Caco-2 (cell line): ENCODE data around the gene ALDOA. TPM values are rescaled to one million over a fixed set of nuclear protein-coding genes. Genes with fewer than 3 reads are reported as not detected.

Experiments used
- Bru-seq: library from RNA; stranded (reverse); fragments of 400-500 nt; gene quantifications from one replicate; lab custom pipeline; 2021; lab: Mats Ljungman, UMichigan
- BruChase-seq, 2 experiments: library from RNA; stranded (reverse); fragments of 400-500 nt; gene quantifications; one replicate each; lab custom pipeline; 2021; lab: Mats Ljungman, UMichigan
- BruUV-seq: library from RNA; stranded (reverse); fragments of 400-500 nt; replicated peaks from 2 replicates; lab custom pipeline; 2021; lab: Mats Ljungman, UMichigan
- CTCF ChIA-PET: fragments of 300-600 bp; sonication (Branson Sonifier 250); formaldehyde crosslinking; loops from one replicate; lab custom pipeline; 2022; ENCODE audit warnings: antibody characterized with exemption; lab: Charles Lee
- POLR2A ChIA-PET: fragments of 300-600 bp; sonication (Branson Sonifier 250); formaldehyde crosslinking; loops from one replicate; lab custom pipeline; 2022; ENCODE audit warnings: antibody characterized with exemption; lab: Charles Lee
- DNase-seq, 2 experiments: peaks; one replicate each; pipeline versions ENCODE4 v3.0.0 to v3.0.0-alpha.2; 2020 to 2022
- H3K27me3 ChIP-seq: replicated peaks from 2 replicates; pipeline ENCODE4 v1.6.0; 2011; ENCODE audit warnings: low read length; ENCODE audit not compliant: control insufficient read depth, insufficient read depth
- H3K36me3 ChIP-seq: 2 replicates; pipeline ENCODE4 v1.5.1; 2011; ENCODE audit warnings: low read length; ENCODE audit not compliant: control insufficient read depth, insufficient read depth
- H3K4me1 ChIP-seq: fragments of 250-450 bp; sonication (Bioruptor Pico); 2 replicates; pipeline ENCODE4 v1.5.1; 2020; ENCODE audit warnings: mild to moderate bottlenecking
- H3K4me3 ChIP-seq: 2 replicates; pipeline ENCODE4 v1.5.1; 2011; ENCODE audit warnings: low read depth, mild to moderate bottlenecking, control low read depth, low read length
- H3K9me3 ChIP-seq: fragments of 250-450 bp; sonication (Bioruptor Pico); 2 replicates; pipeline ENCODE4 v1.5.1; 2020; ENCODE audit warnings: mild to moderate bottlenecking, moderate library complexity
- H3K27ac Mint-ChIP-seq: one replicate; pipeline ENCODE4 v1.8.0; 2022; ENCODE audit warnings: mixed read lengths; ENCODE audit not compliant: unreplicated experiment
- H3K27me3 Mint-ChIP-seq: one replicate; pipeline ENCODE4 v1.8.0; 2022; ENCODE audit warnings: mixed read lengths; ENCODE audit not compliant: insufficient read depth, unreplicated experiment
- H3K36me3 Mint-ChIP-seq: one replicate; pipeline ENCODE4 v1.8.0; 2022; ENCODE audit warnings: mild to moderate bottlenecking, mixed read lengths; ENCODE audit not compliant: insufficient read depth, unreplicated experiment
- H3K4me1 Mint-ChIP-seq: one replicate; pipeline ENCODE4 v1.8.0; 2022; ENCODE audit warnings: low read depth, mixed read lengths; ENCODE audit not compliant: unreplicated experiment
- H3K4me3 Mint-ChIP-seq: one replicate; pipeline ENCODE4 v1.8.0; 2022; ENCODE audit warnings: mild to moderate bottlenecking, moderate library complexity, mixed read lengths; ENCODE audit not compliant: unreplicated experiment
- H3K9me3 Mint-ChIP-seq: one replicate; pipeline ENCODE4 v1.8.0; 2022; ENCODE audit warnings: mixed read lengths; ENCODE audit not compliant: unreplicated experiment
- CTCF ChIP-seq, 2 experiments: fragments of 200-600 bp in 1 of 2; IDR thresholded peaks; 1 replicate in 1 of 2; 2 replicates in 1 of 2; pipeline versions ENCODE4 v1.5.1 to v1.8.0; 2011 to 2022; ENCODE audit warnings: antibody characterized with exemption in 1 of 2, control low read depth in 1 of 2, inconsistent platforms in 1 of 2, low read depth in 1 of 2, low read length in 1 of 2, mild to moderate bottlenecking in 1 of 2, moderate library complexity in 1 of 2; ENCODE audit not compliant: insufficient read depth in 1 of 2, severe bottlenecking in 1 of 2, unreplicated experiment in 1 of 2
- intact Hi-C: fragments of 100-400 bp; cut with micrococcal nuclease; formaldehyde crosslinking; loops from one replicate; pipeline ENCODE4 v1.10.0; 2022; ENCODE audit not compliant: unreplicated experiment
- long read RNA-seq: library from polyadenylated mRNA; stranded (forward); transcript quantifications from one replicate; pipeline ENCODE4 v2.0.0, GENCODE V29; 2022
- total RNA-seq: library from RNA; stranded (reverse); gene quantifications from 2 replicates; pipeline ENCODE4 v1.2.3, GENCODE V29; 2022

The ALDOA gene
- total RNA-seq (675 and 802 TPM in 2 replicates), Bru-seq, nascent RNA (percentile 78 among the genes with signal in this experiment), BruChase-seq, experiment 1, labeled RNA remaining after a 2-hour chase (percentile 89 among the genes with signal in this experiment), BruChase-seq, experiment 2, labeled RNA remaining after a 6-hour chase (percentile 98 among the genes with signal in this experiment)
- long read RNA-seq, transcript ALDOA-209 (9 exons, 1,579 nt): major isoform, 1,297 of 1,421 reads
- long read RNA-seq, transcript ALDOA-206 (9 exons, 1,550 nt): minor isoform, 80 of 1,421 reads
- long read RNA-seq, transcript ALDOA-202 (9 exons, 1,603 nt): minor isoform, 8 of 1,421 reads
- long read RNA-seq, transcript ALDOA-210 (10 exons, 1,672 nt): minor isoform, 7 of 1,421 reads
- long read RNA-seq, partial matches to known transcripts: 1 of 1,421 reads
- long read RNA-seq, other reads (novel, unspliced or antisense): 13 of 1,421 reads

- peaks cover 14% of the 10 kb centered on the region for H3K36me3 ChIP-seq
- H3K4me3 ChIP-seq: peak within 1 kb of the TSS; percentile 98
- peaks cover 8% of the 10 kb centered on the region; the same call in 1 of the 2 replicates for H3K4me1 ChIP-seq
- peak within 1 kb of the TSS; percentile 95 for H3K4me3 Mint-ChIP-seq
- POLR2A ChIA-PET: interaction anchor here (0.5 to 1.9 kb wide), 13 partner anchors 10 to 1170 kb away, joined by 3 to 13 read pairs (median 5); partner anchors contain the start of genes PPP4C, TAOK2, TBC1D10B and TBX6
- no peak for TF ChIP-seq CTCF (IDR thresholded peaks at IDR 0.05; ENCODE audit: insufficient read depth in 1 of 2, low read depth in 1 of 2, low read length in 1 of 2, severe bottlenecking in 1 of 2, unreplicated experiment in 1 of 2)
- H3K9me3 Mint-ChIP-seq: no peaks in the 10 kb centered on the region
- TSS peak; percentile 81 for BruUV-seq
- intact Hi-C loops: loop anchor here (2.0 to 10.0 kb wide), 4 partner anchors 25 to 1093 kb away; partner anchors contain the start of genes SPNS1, TBX6 and ZNF771
- no peaks in the 10 kb centered on the region for H3K27me3 Mint-ChIP-seq
- peak within 1 kb of the TSS; percentile 97 for H3K27ac Mint-ChIP-seq
- H3K9me3 ChIP-seq: no peaks in the 10 kb centered on the region
- H3K36me3 Mint-ChIP-seq: peaks cover 63% of the 10 kb centered on the region
- CTCF ChIA-PET: interaction anchor here (0.6 to 1.3 kb wide), 6 partner anchors 11 to 258 kb away, joined by 3 to 9 read pairs (median 4); partner anchors contain the start of gene TBX6
- peaks cover 19% of the 10 kb centered on the region for H3K4me1 Mint-ChIP-seq
- DNase-seq: peak; percentile 95 to 96
- no peaks in the 10 kb centered on the region for H3K27me3 ChIP-seq
These were observed at the start of gene ALDOA for GRCh38 chr16:30065102-30065942. Gene ALDOA, plus strand, starts transcription at chr16:30065760. Its CDS starts 1,138 bp downstream, at chr16:30066898.

GRCh38 chr16:30016555-30017276 is 48.8 kb upstream of the ALDOA start:
- no peak overlapping the region for H3K4me3 ChIP-seq
- no peaks in the 10 kb centered on the region for H3K9me3 ChIP-seq
- no TSS peak for BruUV-seq
- no peaks in the 10 kb centered on the region for H3K4me1 Mint-ChIP-seq
- no peaks in the 10 kb centered on the region for H3K4me1 ChIP-seq
- H3K27me3 ChIP-seq: no peaks in the 10 kb centered on the region
- no peaks in the 10 kb centered on the region for H3K9me3 Mint-ChIP-seq
- intact Hi-C loops: no loop called here
- H3K4me3 Mint-ChIP-seq: no peak overlapping the region
- TF ChIP-seq CTCF (IDR thresholded peaks at IDR 0.05; ENCODE audit: insufficient read depth in 1 of 2, low read depth in 1 of 2, low read length in 1 of 2, severe bottlenecking in 1 of 2, unreplicated experiment in 1 of 2): no peak
- no peak for DNase-seq
- H3K36me3 Mint-ChIP-seq: peaks cover 7% of the 10 kb centered on the region
- CTCF ChIA-PET: no interaction called here
- H3K27me3 Mint-ChIP-seq: no peaks in the 10 kb centered on the region
- H3K36me3 ChIP-seq: no peaks in the 10 kb centered on the region
- POLR2A ChIA-PET: interaction anchor here (0.6 kb wide), 1 partner anchor 610 kb away, joined by 3 read pairs; the partner anchor contains the start of gene NPIPB11
- no peak overlapping the region for H3K27ac Mint-ChIP-seq
